PC-3 (cell line): ENCODE measurements around the gene CKS2.
"Not testable (repeated sequence)": the region's sequence is repeated elsewhere in the genome, so short reads cannot be mapped to it uniquely, and the experiment has no call there.

Source experiments
- CTCF ChIP-seq: fragments of 300-600 bp; sonication (generic); conservative IDR thresholded peaks from 2 replicates; pipeline ENCODE4 v1.5.1; 2017; ENCODE audit warnings: antibody characterized with exemption, low read depth, mild to moderate bottlenecking, low read length
- EZH2 ChIP-seq: fragments of 300-600 bp; sonication (generic); IDR thresholded peaks from one replicate; pipeline ENCODE4 v1.6.1; 2017; ENCODE audit warnings: antibody characterized with exemption, mild to moderate bottlenecking, low read length; ENCODE audit not compliant: unreplicated experiment
- EZH2phosphoT487 ChIP-seq: fragments of 300-600 bp; sonication (generic); IDR thresholded peaks from 2 replicates; pipeline ENCODE4 v1.6.1; 2018; ENCODE audit warnings: mild to moderate bottlenecking, antibody characterized with exemption, low read length, borderline replicate concordance

GRCh38 chr9:89282248-89282968, 28.6 kb upstream of the CKS2 start:
- TF ChIP-seq EZH2, EZH2phosphoT487, CTCF: not testable (repeated sequence)
